K562 (cell line): Measurements from ENCODE around the gene TNN. TPM values are rescaled to one million over a fixed set of nuclear protein-coding genes. Genes with fewer than 3 reads are reported as not detected.

Experiments used
- ATAC-seq: fragments of 200-7000 bp; cut with Tn5 transposase; 3 replicates; pipeline ENCODE4 v1.9.1; 2020; ENCODE audit warnings: moderate library complexity
- BruUV-seq: library from RNA; stranded (reverse); fragments of 400-500 nt; replicated peaks from 2 replicates; lab custom pipeline; 2021; lab: Mats Ljungman, UMichigan
- CTCF ChIA-PET: fragments of 300-600 bp; formaldehyde crosslinking; extraction: SDS; loops from one replicate; lab custom pipeline; 2021; ENCODE audit warnings: low intra/inter-chr PET ratio; lab: Yijun Ruan, JAX
- POLR2A ChIA-PET: fragments of 300-600, 350-650 bp; sonication (Branson Sonifier 250); formaldehyde crosslinking; extraction: SDS; loops from one replicate; lab custom pipeline; 2021; ENCODE audit warnings: antibody characterized with exemption, inconsistent platforms; lab: Yijun Ruan, JAX
- DNase-seq, 4 experiments: peaks; one replicate each; pipeline versions ENCODE4 v3.0.0 to v3.0.0-alpha.2; 2011 to 2018; ENCODE audit warnings: low spot score in 3 of 4, mixed read lengths in 3 of 4; ENCODE audit errors: extremely low read depth in 1 of 4
- FAIRE-seq: peaks from 2 replicates; lab custom pipeline; 2011; peaks lifted over from hg19 to GRCh38; lab: Jason Lieb, UNC
- H2AFZ ChIP-seq: 2 replicates; pipeline ENCODE4 v1.6.0; 2011; ENCODE audit warnings: low read depth, low read length, control low read depth, inconsistent platforms
- H3K27ac ChIP-seq: fragments of 200-600 bp; 3 replicates; pipeline ENCODE4 v1.8.0; 2011; ENCODE audit warnings: low read depth, mild to moderate bottlenecking, control low read depth, inconsistent platforms, low read length, moderate library complexity, mixed read lengths; ENCODE audit errors: extremely low read depth
- H3K27me3 ChIP-seq, 2 experiments: fragments of 300-600 bp in 1 of 2; 2 replicates in 1 of 2; 3 replicates in 1 of 2; pipeline versions ENCODE4 v1.6.0 to v1.8.0; 2011; ENCODE audit warnings: inconsistent platforms in 2 of 2, low read length in 2 of 2, mild to moderate bottlenecking in 1 of 2, mixed read lengths in 1 of 2, moderate library complexity in 1 of 2; ENCODE audit not compliant: control insufficient read depth in 2 of 2, insufficient read depth in 2 of 2
- H3K36me3 ChIP-seq: fragments of 300-600 bp; 3 replicates; pipeline ENCODE4 v1.8.0; 2011; ENCODE audit warnings: mild to moderate bottlenecking, low read length, inconsistent platforms; ENCODE audit not compliant: control insufficient read depth, insufficient read depth
- H3K4me1 ChIP-seq, 2 experiments: fragments of 200-600 bp in 1 of 2; replicated peaks in 1 of 2; 2 replicates in 1 of 2; 3 replicates in 1 of 2; pipeline versions ENCODE4 v1.5.1 to v1.8.0; 2011; ENCODE audit warnings: inconsistent platforms in 2 of 2, low read length in 2 of 2, mild to moderate bottlenecking in 1 of 2, mixed read lengths in 1 of 2, moderate library complexity in 1 of 2; ENCODE audit not compliant: control insufficient read depth in 2 of 2, insufficient read depth in 2 of 2
- H3K4me2 ChIP-seq: 2 replicates; pipeline ENCODE4 v1.6.1; 2011; ENCODE audit warnings: low read length, control low read depth, inconsistent platforms, mixed read lengths; ENCODE audit not compliant: insufficient read depth
- H3K4me3 ChIP-seq: fragments of 200-600 bp; sonication (generic), shearing (Covaris generic); 2 replicates; pipeline ENCODE4 v1.5.1; 2016; ENCODE audit warnings: control low read depth, inconsistent platforms
- H3K79me2 ChIP-seq: fragments of 200-600 bp; 3 replicates; pipeline ENCODE4 v1.8.0; 2011; ENCODE audit warnings: low read length, inconsistent platforms; ENCODE audit not compliant: control insufficient read depth, insufficient read depth
- H3K9ac ChIP-seq, 2 experiments: 2 replicates each; pipeline versions ENCODE4 v1.6.0 to v1.6.1; 2011; ENCODE audit warnings: low read depth in 2 of 2, low read length in 2 of 2, control low read depth in 1 of 2, inconsistent platforms in 1 of 2, mild to moderate bottlenecking in 1 of 2, mixed read lengths in 1 of 2; ENCODE audit not compliant: insufficient read depth in 1 of 2
- H3K9me1 ChIP-seq: one replicate; pipeline ENCODE4 v1.6.0; 2011; ENCODE audit warnings: inconsistent platforms, mild to moderate bottlenecking, low read length, moderate library complexity; ENCODE audit not compliant: control insufficient read depth, insufficient read depth
- H3K9me3 ChIP-seq: replicated peaks from 2 replicates; pipeline ENCODE4 v1.5.1; 2011; ENCODE audit warnings: low read depth, low read length, inconsistent platforms; ENCODE audit not compliant: control insufficient read depth, insufficient read depth
- H4K20me1 ChIP-seq: replicated peaks from 2 replicates; pipeline ENCODE4 v1.6.1; 2011; ENCODE audit warnings: low read length, inconsistent platforms, mixed read lengths; ENCODE audit not compliant: control insufficient read depth, insufficient read depth
- CBFA2T2 ChIP-seq: fragments of 450-650 bp; conservative IDR thresholded peaks from 2 replicates; pipeline ENCODE4 v1.6.1; 2017; ENCODE audit warnings: mild to moderate bottlenecking
- CBFA2T3 ChIP-seq: fragments of 450-650 bp; IDR thresholded peaks from 2 replicates; pipeline ENCODE4 v1.6.1; 2017
- CCAR2 ChIP-seq: fragments of 200-400 bp; formaldehyde crosslinking; IDR thresholded peaks from 2 replicates; pipeline ENCODE4 v1.6.1; 2017; ENCODE audit warnings: mild to moderate bottlenecking, low read depth, low read length
- COPS2 ChIP-seq: fragments of 450-650 bp; conservative IDR thresholded peaks from 2 replicates; pipeline ENCODE4 v1.6.1; 2016; ENCODE audit warnings: mild to moderate bottlenecking, moderate library complexity
- ETV6 ChIP-seq, 3 experiments: fragments of 150-350 bp in 1 of 3; sonication (generic) in 1 of 3; formaldehyde crosslinking in 1 of 3; IDR thresholded peaks; 2 replicates each; pipeline versions ENCODE4 v1.6.1 to v1.8.0; 2014 to 2022; ENCODE audit warnings: borderline replicate concordance in 2 of 3, low read depth in 2 of 3, antibody characterized with exemption in 1 of 3, low read length in 1 of 3, mild to moderate bottlenecking in 1 of 3, missing genetic modification reagents in 1 of 3
- HLTF ChIP-seq: fragments of 450-650 bp; IDR thresholded peaks from 2 replicates; pipeline ENCODE4 v1.6.1; 2016
- TCF3 ChIP-seq: sonication (generic); formaldehyde crosslinking; IDR thresholded peaks from 2 replicates; pipeline ENCODE4 v1.4.0; 2020; ENCODE audit warnings: mild to moderate bottlenecking, missing genetic modification reagents
- WGBS: fragments of 100-300 bp; shearing (Covaris generic); methylation state at CpG from one replicate; pipeline ENCODE4 v1.1.6; 2016; ENCODE audit warnings: low coverage, mixed read lengths; ENCODE audit not compliant: insufficient coverage; ENCODE audit errors: missing lambda C conversion rate; 5-methylcytosine and 5-hydroxymethylcytosine counted together
- in situ Hi-C: fragments of 300-500 bp; cut with MboI; formaldehyde crosslinking; loops from 4 replicates; pipeline ENCODE4 v1.15.0; 2018; ENCODE audit warnings: inconsistent platforms, mixed read lengths
- intact Hi-C: fragments of 100-400 bp; cut with micrococcal nuclease; formaldehyde crosslinking; loops from 2 replicates; pipeline ENCODE4 v1.14.2; 2022
- polyA plus RNA-seq, 8 experiments: library from polyadenylated mRNA; depleted of rRNA in 4 of 8; stranded (reverse) in 5 of 8; unstranded in 3 of 8; fragments of >200 nt; fragmentation: Nextera tagmentation in 2 of 8; fragmentation: Illumina TruSeq in 1 of 8; extraction: Ambion mirVana in 2 of 8; extraction: Trizol in 1 of 8; gene quantifications; 2 replicates each; pipeline versions ENCODE4 v1.2.1 to v1.2.3, GENCODE V29; 2011 to 2014; ENCODE audit warnings: inconsistent platforms in 1 of 8, missing spikeins in 1 of 8
- total RNA-seq, 7 experiments: library from RNA; depleted of rRNA in 6 of 7; stranded (reverse); fragments of >200 nt in 6 of 7; fragmentation: Illumina TruSeq in 2 of 7; extraction: Trizol in 2 of 7; gene quantifications; 2 replicates each; pipeline versions ENCODE4 v1.2.1 to v1.2.3, GENCODE V29; 2011 to 2021; ENCODE audit warnings: low replicate concordance in 1 of 7

The TNN gene
- total and polyA plus RNA-seq, 9 of the 15 experiments (the other 6 are each of a cell fraction or from before 2014, with no cell fraction given) = 0.01 to 0.09 (median 0.07) TPM; not detected in 4

DNA sequence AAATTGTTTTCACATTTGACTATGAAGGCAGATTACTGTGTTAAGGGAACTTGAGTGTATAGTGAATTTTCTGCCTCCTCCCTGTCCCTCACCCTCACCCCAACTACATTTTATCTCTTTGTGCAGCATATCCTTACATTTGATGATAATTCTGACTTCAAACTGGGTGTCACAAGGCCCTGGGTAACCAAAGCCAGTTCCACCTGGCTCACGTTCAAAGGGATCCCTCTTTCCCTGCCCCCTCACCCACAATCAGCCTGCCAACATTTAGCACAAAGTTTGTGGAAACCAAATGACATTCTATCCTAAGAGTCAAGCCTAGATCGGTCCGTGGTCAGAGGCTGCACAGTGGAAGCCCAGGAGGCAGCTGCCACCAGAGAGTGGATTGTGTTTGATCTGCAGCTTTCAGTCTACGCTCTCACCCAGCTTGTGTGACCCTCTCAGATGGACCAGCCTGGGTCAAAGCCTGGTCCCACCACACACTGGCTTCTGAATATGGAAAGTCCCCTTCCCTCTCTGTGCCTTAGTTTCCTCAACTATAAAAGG, 114.6 kb downstream of the TNN start:
- DNase-seq (peak in 1 of 4 experiments; percentile 16), FAIRE-seq (no peak), ATAC-seq (peak; percentile 54)
- intact Hi-C loops = no loop called here
- H4K20me1 ChIP-seq = no peaks in the 10 kb centered on the region; the same call in 1 of the 2 replicates
- 25% methylated on average over 4 of the region's 4 CpGs for WGBS
- no peaks in the 10 kb centered on the region for H3K36me3 ChIP-seq
- H3K9me3 ChIP-seq = no peaks in the 10 kb centered on the region
- ChIA-PET CTCF (no interaction called here), POLR2A (interaction anchor here (0.9 to 2.0 kb wide), 6 partner anchors 9 to 55 kb away, joined by 3 to 10 read pairs (median 5); no protein-coding TSS in a partner anchor)
- H3K9me1 ChIP-seq = no peaks in the 10 kb centered on the region
- H3K79me2 ChIP-seq = no peaks in the 10 kb centered on the region
- no peak overlapping the region for H3K4me3 ChIP-seq
- peak; percentile 39 for TF ChIP-seq TCF3
- TF ChIP-seq HLTF = no peak
- no peak for TF ChIP-seq CCAR2
- no peak for TF ChIP-seq ETV6 (IDR thresholded peaks at IDR 0.05; ENCODE audit: borderline replicate concordance in 1 of 2, low read depth in 2 of 2, low read length in 1 of 2)
- TF ChIP-seq ETV6 (CRISPR knock-in tag; IDR thresholded peaks at IDR 0.05; ENCODE audit: borderline replicate concordance) = no peak
- TF ChIP-seq CBFA2T3 = peak; percentile 40; the same call in 1 of the 2 replicates
- TF ChIP-seq CBFA2T2 = 0 out of 2 replicates have a peak, but pooled peaks have one; percentile 11
- TF ChIP-seq COPS2 = no peak
- no TSS peak for BruUV-seq
- H3K4me2 ChIP-seq = no peak overlapping the region
- H3K9ac ChIP-seq = peak overlapping the region in 1 of 2 experiments; percentile 57; a peak in 1 of 4 replicates
- in situ Hi-C loops = no loop called here
- no peaks in the 10 kb centered on the region for H3K27me3 ChIP-seq
- peaks cover 15 to 25% of the 10 kb centered on the region in 2 experiments; a peak in 4 of 5 replicates for H3K4me1 ChIP-seq
- no peak overlapping the region for H2AFZ ChIP-seq
- H3K27ac ChIP-seq = no peak overlapping the region
